Caco-2 (cell line): Measurements from ENCODE around the gene LY6G5B. TPM values are rescaled to one million over a fixed set of nuclear protein-coding genes. Genes with fewer than 3 reads are reported as not detected.
A peak's percentile ranks its signal among the peaks of the same experiment; 100 is the strongest.

Source experiments
- BruUV-seq: library from RNA; stranded (reverse); fragments of 400-500 nt; replicated peaks from 2 replicates; lab custom pipeline; 2021; lab: Mats Ljungman, UMichigan
- CTCF ChIA-PET: fragments of 300-600 bp; sonication (Branson Sonifier 250); formaldehyde crosslinking; loops from one replicate; lab custom pipeline; 2022; ENCODE audit warnings: antibody characterized with exemption; lab: Charles Lee
- POLR2A ChIA-PET: fragments of 300-600 bp; sonication (Branson Sonifier 250); formaldehyde crosslinking; loops from one replicate; lab custom pipeline; 2022; ENCODE audit warnings: antibody characterized with exemption; lab: Charles Lee
- DNase-seq, 2 experiments: peaks; one replicate each; pipeline versions ENCODE4 v3.0.0 to v3.0.0-alpha.2; 2020 to 2022
- H3K27me3 ChIP-seq: replicated peaks from 2 replicates; pipeline ENCODE4 v1.6.0; 2011; ENCODE audit warnings: low read length; ENCODE audit not compliant: control insufficient read depth, insufficient read depth
- H3K36me3 ChIP-seq: 2 replicates; pipeline ENCODE4 v1.5.1; 2011; ENCODE audit warnings: low read length; ENCODE audit not compliant: control insufficient read depth, insufficient read depth
- H3K4me1 ChIP-seq: fragments of 250-450 bp; sonication (Bioruptor Pico); 2 replicates; pipeline ENCODE4 v1.5.1; 2020; ENCODE audit warnings: mild to moderate bottlenecking
- H3K4me3 ChIP-seq: 2 replicates; pipeline ENCODE4 v1.5.1; 2011; ENCODE audit warnings: low read depth, mild to moderate bottlenecking, control low read depth, low read length
- H3K9me3 ChIP-seq: fragments of 250-450 bp; sonication (Bioruptor Pico); 2 replicates; pipeline ENCODE4 v1.5.1; 2020; ENCODE audit warnings: mild to moderate bottlenecking, moderate library complexity
- H3K27ac Mint-ChIP-seq: one replicate; pipeline ENCODE4 v1.8.0; 2022; ENCODE audit warnings: mixed read lengths; ENCODE audit not compliant: unreplicated experiment
- H3K27me3 Mint-ChIP-seq: one replicate; pipeline ENCODE4 v1.8.0; 2022; ENCODE audit warnings: mixed read lengths; ENCODE audit not compliant: insufficient read depth, unreplicated experiment
- H3K36me3 Mint-ChIP-seq: one replicate; pipeline ENCODE4 v1.8.0; 2022; ENCODE audit warnings: mild to moderate bottlenecking, mixed read lengths; ENCODE audit not compliant: insufficient read depth, unreplicated experiment
- H3K4me1 Mint-ChIP-seq: one replicate; pipeline ENCODE4 v1.8.0; 2022; ENCODE audit warnings: low read depth, mixed read lengths; ENCODE audit not compliant: unreplicated experiment
- H3K4me3 Mint-ChIP-seq: one replicate; pipeline ENCODE4 v1.8.0; 2022; ENCODE audit warnings: mild to moderate bottlenecking, moderate library complexity, mixed read lengths; ENCODE audit not compliant: unreplicated experiment
- H3K9me3 Mint-ChIP-seq: one replicate; pipeline ENCODE4 v1.8.0; 2022; ENCODE audit warnings: mixed read lengths; ENCODE audit not compliant: unreplicated experiment
- intact Hi-C: fragments of 100-400 bp; cut with micrococcal nuclease; formaldehyde crosslinking; loops from one replicate; pipeline ENCODE4 v1.10.0; 2022; ENCODE audit not compliant: unreplicated experiment
- total RNA-seq: library from RNA; stranded (reverse); gene quantifications from 2 replicates; pipeline ENCODE4 v1.2.3, GENCODE V29; 2022
- TF ChIP-seq, protein P1 (sequence below), 2 experiments: fragments of 200-600 bp in 1 of 2; IDR thresholded peaks; 1 replicate in 1 of 2; 2 replicates in 1 of 2; pipeline versions ENCODE4 v1.5.1 to v1.8.0; 2011 to 2022; ENCODE audit warnings: antibody characterized with exemption in 1 of 2, control low read depth in 1 of 2, inconsistent platforms in 1 of 2, low read depth in 1 of 2, low read length in 1 of 2, mild to moderate bottlenecking in 1 of 2, moderate library complexity in 1 of 2; ENCODE audit not compliant: insufficient read depth in 1 of 2, severe bottlenecking in 1 of 2, unreplicated experiment in 1 of 2

LY6G5B gene
- total RNA-seq, 1 experiment from 2014 or later: 17.5 TPM

GRCh38 chr6:31664790-31665500 lies 4.8 kb upstream of the LY6G5B start, which contains the start of gene GPANK1:
TSS of gene GPANK1 (minus strand) at chr6:31664997. CDS start at chr6:31664478, 519 bp downstream.
- H3K9me3 ChIP-seq: no peaks in the 10 kb centered on the region
- H3K4me1 ChIP-seq: peaks cover 17% of the 10 kb centered on the region
- ChIA-PET CTCF (interaction anchor here (1.0 kb wide), 3 partner anchors 9 to 38 kb away, joined by 3 to 5 read pairs (median 3); partner anchors contain the start of genes ABHD16A, APOM and BAG6), POLR2A (interaction anchor here (0.5 to 2.0 kb wide), 13 partner anchors 10 to 281 kb away, joined by 3 to 25 read pairs (median 4); partner anchors contain the start of genes APOM, BAG6, CFB and DDX39B)
- H3K27me3 ChIP-seq: no peaks in the 10 kb centered on the region
- peaks cover 2% of the 10 kb centered on the region for H3K36me3 ChIP-seq
- Mint-ChIP-seq H3K9me3 (no peaks in the 10 kb centered on the region), H3K36me3 (peaks cover 95% of the 10 kb centered on the region), H3K4me3 (peak within 1 kb of the TSS; percentile 86), H3K4me1 (peaks cover 25% of the 10 kb centered on the region), H3K27ac (peak within 1 kb of the TSS; percentile 96), H3K27me3 (no peaks in the 10 kb centered on the region)
- intact Hi-C loops: loop anchor here (1.0 to 5.0 kb wide), 5 partner anchors 13 to 162 kb away; partner anchors contain the start of genes ATP6V1G2, BAG6, CLIC1 and HSPA1B
- TF ChIP-seq, protein P1, sequence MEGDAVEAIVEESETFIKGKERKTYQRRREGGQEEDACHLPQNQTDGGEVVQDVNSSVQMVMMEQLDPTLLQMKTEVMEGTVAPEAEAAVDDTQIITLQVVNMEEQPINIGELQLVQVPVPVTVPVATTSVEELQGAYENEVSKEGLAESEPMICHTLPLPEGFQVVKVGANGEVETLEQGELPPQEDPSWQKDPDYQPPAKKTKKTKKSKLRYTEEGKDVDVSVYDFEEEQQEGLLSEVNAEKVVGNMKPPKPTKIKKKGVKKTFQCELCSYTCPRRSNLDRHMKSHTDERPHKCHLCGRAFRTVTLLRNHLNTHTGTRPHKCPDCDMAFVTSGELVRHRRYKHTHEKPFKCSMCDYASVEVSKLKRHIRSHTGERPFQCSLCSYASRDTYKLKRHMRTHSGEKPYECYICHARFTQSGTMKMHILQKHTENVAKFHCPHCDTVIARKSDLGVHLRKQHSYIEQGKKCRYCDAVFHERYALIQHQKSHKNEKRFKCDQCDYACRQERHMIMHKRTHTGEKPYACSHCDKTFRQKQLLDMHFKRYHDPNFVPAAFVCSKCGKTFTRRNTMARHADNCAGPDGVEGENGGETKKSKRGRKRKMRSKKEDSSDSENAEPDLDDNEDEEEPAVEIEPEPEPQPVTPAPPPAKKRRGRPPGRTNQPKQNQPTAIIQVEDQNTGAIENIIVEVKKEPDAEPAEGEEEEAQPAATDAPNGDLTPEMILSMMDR (IDR thresholded peaks at IDR 0.05; ENCODE audit: insufficient read depth in 1 of 2, low read depth in 1 of 2, low read length in 1 of 2, severe bottlenecking in 1 of 2, unreplicated experiment in 1 of 2): no peak
- DNase-seq: peak; percentile 79 to 85
- H3K4me3 ChIP-seq: peak within 1 kb of the TSS; percentile 90
- no TSS peak for BruUV-seq

DNA sequence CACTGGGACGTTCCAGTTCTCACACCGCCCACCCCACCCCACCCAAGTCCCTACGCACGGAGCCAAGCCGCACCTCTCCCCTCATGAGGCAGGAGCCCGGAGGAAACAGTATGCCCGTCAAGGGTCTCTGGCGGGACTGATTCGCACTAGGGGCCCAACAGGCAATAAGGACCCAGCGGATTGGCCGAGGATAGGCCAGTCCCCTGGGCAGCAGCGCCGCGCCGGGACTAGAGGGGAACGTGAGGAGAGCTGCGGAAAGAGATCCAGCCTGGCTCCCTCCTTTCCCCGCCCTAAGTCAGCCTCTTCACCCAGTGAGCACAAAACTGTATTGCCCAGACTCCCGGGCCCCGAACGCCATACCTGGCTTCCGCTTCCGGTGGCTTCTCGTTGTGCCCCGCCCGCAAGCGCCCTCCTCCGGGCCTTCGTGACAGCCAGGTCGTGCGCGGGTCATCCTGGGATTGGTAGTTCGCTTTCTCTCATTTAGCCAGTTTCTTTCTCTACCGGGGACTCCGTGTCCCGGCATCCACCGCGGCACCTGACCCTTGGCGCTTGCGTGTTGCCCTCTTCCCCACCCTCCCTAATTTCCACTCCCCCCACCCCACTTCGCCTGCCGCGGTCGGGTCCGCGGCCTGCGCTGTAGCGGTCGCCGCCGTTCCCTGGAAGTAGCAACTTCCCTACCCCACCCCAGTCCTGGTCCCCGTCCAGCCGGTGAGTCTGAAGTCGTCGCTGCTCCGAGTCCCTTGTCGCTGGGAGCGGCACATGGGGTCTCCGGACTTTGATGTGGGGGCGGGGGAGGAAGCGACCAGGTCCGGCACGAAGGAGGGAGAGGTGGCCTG lies 4.1 kb upstream of the LY6G5B start, which contains the start of gene CSNK2B:
Gene CSNK2B (plus strand): TSS at position 580 of the 836 bp plus-strand sequence. CDS start 752 bp downstream, outside the sequence.
- no peaks in the 10 kb centered on the region for H3K9me3 ChIP-seq
- H3K36me3 ChIP-seq: peaks cover 4% of the 10 kb centered on the region
- BruUV-seq: no TSS peak
- peak within 1 kb of the TSS; percentile 86 for H3K4me3 Mint-ChIP-seq
- H3K27me3 Mint-ChIP-seq: no peaks in the 10 kb centered on the region
- peaks cover 94% of the 10 kb centered on the region for H3K36me3 Mint-ChIP-seq
- TF ChIP-seq, protein P1 (IDR thresholded peaks at IDR 0.05; ENCODE audit: insufficient read depth in 1 of 2, low read depth in 1 of 2, low read length in 1 of 2, severe bottlenecking in 1 of 2, unreplicated experiment in 1 of 2): no peak
- POLR2A ChIA-PET: interaction anchor here (0.6 to 2.0 kb wide), 7 partner anchors 8 to 197 kb away, joined by 4 to 25 read pairs (median 7); partner anchors contain the start of genes APOM, BAG6, HSPA1A and HSPA1B
- peak; percentile 97 to 98 for DNase-seq
- peak within 1 kb of the TSS; percentile 90 for H3K4me3 ChIP-seq
- no peaks in the 10 kb centered on the region for H3K9me3 Mint-ChIP-seq
- intact Hi-C loops: loop anchor here (1.0 to 5.0 kb wide), 5 partner anchors 13 to 162 kb away; partner anchors contain the start of genes ATP6V1G2, BAG6, CLIC1 and HSPA1B
- H3K27ac Mint-ChIP-seq: peak within 1 kb of the TSS; percentile 96
- CTCF ChIA-PET: interaction anchor here (0.9 to 1.0 kb wide), 3 partner anchors 15 to 73 kb away, joined by 3 to 7 read pairs (median 5); partner anchors contain the start of genes ABHD16A and LY6G5C
- H3K4me1 Mint-ChIP-seq: peaks cover 25% of the 10 kb centered on the region
- no peaks in the 10 kb centered on the region for H3K27me3 ChIP-seq
- H3K4me1 ChIP-seq: peaks cover 17% of the 10 kb centered on the region
